Thyroid gland (tissue), 4 donors: Measurements from ENCODE around the gene PPP1R11. TPM values are rescaled to one million over a fixed set of nuclear protein-coding genes. Genes with fewer than 3 reads are reported as not detected.
"Not testable (repeated sequence)": the region's sequence is repeated elsewhere in the genome, so short reads cannot be mapped to it uniquely, and the experiment has no call there.

Experiments used
- DNase-seq, 2 donors: peaks; one replicate each; pipeline ENCODE4 v3.0.0-alpha.2; 2019
- H3K27ac ChIP-seq, 3 donors: fragments of 200-600 bp; sonication (generic); 1 replicate in 2 of 3; 2 replicates in 1 of 3; pipeline ENCODE4 v1.5.1; 2016 to 2019; ENCODE audit warnings: mild to moderate bottlenecking in 1 of 3, moderate library complexity in 1 of 3
- H3K27me3 ChIP-seq: fragments of 200-600 bp; sonication (generic); one replicate; pipeline ENCODE4 v1.5.1; 2019
- H3K36me3 ChIP-seq, 2 donors: fragments of 200-600 bp; sonication (generic); one replicate each; pipeline ENCODE4 v1.5.1; 2016 to 2019
- H3K4me1 ChIP-seq, 2 donors: fragments of 200-600 bp; sonication (generic); one replicate each; pipeline ENCODE4 v1.5.1; 2017 to 2019
- H3K4me3 ChIP-seq, 3 donors: fragments of 200-600 bp; sonication (generic); replicated peaks in 1 of 3; 1 replicate in 2 of 3; 2 replicates in 1 of 3; pipeline ENCODE4 v1.5.1; 2016; ENCODE audit warnings: mild to moderate bottlenecking in 1 of 3
- H3K9me3 ChIP-seq: fragments of 200-600 bp; sonication (generic); one replicate; pipeline ENCODE4 v1.5.1; 2017
- CTCF ChIP-seq, 6 experiments: fragments of 200-600 bp in 3 of 6; fragments of 450-650 bp in 3 of 6; sonication (generic) in 3 of 6; IDR thresholded peaks; one replicate each; pipeline ENCODE4 v1.5.1; 2016 to 2019; ENCODE audit warnings: antibody characterized with exemption in 6 of 6, mild to moderate bottlenecking in 2 of 6, inconsistent platforms in 1 of 6, moderate library complexity in 1 of 6
- POLR2A ChIP-seq, 2 donors: fragments of 450-650 bp; IDR thresholded peaks; one replicate each; pipeline ENCODE4 v1.6.1; 2017; ENCODE audit warnings: antibody characterized with exemption in 2 of 2, mild to moderate bottlenecking in 2 of 2, moderate library complexity in 1 of 2
- WGBS, 2 donors: methylation state at CpG; one replicate each; pipeline ENCODE4 v1.1.5; 2017; 5-methylcytosine and 5-hydroxymethylcytosine counted together
- intact Hi-C: fragments of 100-400 bp; cut with DNase I; formaldehyde crosslinking; loops from one replicate; pipeline ENCODE4 v1.15.1; 2023
- total RNA-seq, 4 donors: library from RNA; depleted of rRNA; stranded (reverse); fragments of >200 nt; gene quantifications; one replicate each; pipeline ENCODE4 v1.2.3, GENCODE V29; 2016

PPP1R11 gene
- total RNA-seq, 4 donors from 2014 or later: 41.3 to 64.1 (median 50.7) TPM

GRCh38 chr6:30025186-30025585 is 41.8 kb upstream of the PPP1R11 start:
- no peak for TF ChIP-seq CTCF (IDR thresholded peaks at IDR 0.05)
- TF ChIP-seq POLR2A (IDR thresholded peaks at IDR 0.05): no peak
- Histone ChIP-seq H3K9me3 (no peaks in the 10 kb centered on the region), H3K27ac (no peak overlapping the region), H3K36me3 (no peaks in the 10 kb centered on the region), H3K27me3 (no peaks in the 10 kb centered on the region), H3K4me3 (no peak overlapping the region), H3K4me1 (no peaks in the 10 kb centered on the region)
- intact Hi-C loops: no loop called here
- WGBS, 2 donors: 94 to 98% methylated on average over 1 of the region's 1 CpG
- no peak for DNase-seq

GRCh38 chr6:30029588-30029987 is 37.4 kb upstream of the PPP1R11 start:
- Histone ChIP-seq H3K27ac (no peak overlapping the region), H3K4me1 (no peaks in the 10 kb centered on the region), H3K36me3 (no peaks in the 10 kb centered on the region), H3K27me3 (no peaks in the 10 kb centered on the region), H3K9me3 (no peaks in the 10 kb centered on the region), H3K4me3 (no peak overlapping the region)
- DNase-seq: no peak
- WGBS, 2 donors: 93 to 98% methylated on average over 1 of the region's 1 CpG
- intact Hi-C loops: no loop called here
- no peak for TF ChIP-seq CTCF (IDR thresholded peaks at IDR 0.05)
- TF ChIP-seq POLR2A (IDR thresholded peaks at IDR 0.05): no peak

- DNase-seq: no peak
- no peak for TF ChIP-seq CTCF (IDR thresholded peaks at IDR 0.05)
- no peak for TF ChIP-seq POLR2A (IDR thresholded peaks at IDR 0.05)
- Histone ChIP-seq H3K4me1 (no peaks in the 10 kb centered on the region), H3K36me3 (no peaks in the 10 kb centered on the region), H3K9me3 (no peaks in the 10 kb centered on the region), H3K27ac (no peak overlapping the region), H3K4me3 (no peak overlapping the region), H3K27me3 (no peaks in the 10 kb centered on the region)
- intact Hi-C loops: no loop called here
Measured at GRCh38 chr6:30031381-30031780, 35.6 kb upstream of the PPP1R11 start.

- H3K36me3 ChIP-seq, DNase-seq, intact Hi-C loops, H3K27me3 ChIP-seq, H3K4me3 ChIP-seq, H3K4me1 ChIP-seq, H3K9me3 ChIP-seq, H3K27ac ChIP-seq: not testable (repeated sequence)
- 95% methylated on average over 5 of the region's 5 CpGs for WGBS, 2 donors
Measured at GRCh38 chr6:30033440-30033839, 33.6 kb upstream of the PPP1R11 start.

GRCh38 chr6:30035784-30036183 is 31.2 kb upstream of the PPP1R11 start:
- Histone ChIP-seq H3K4me3 (no peak overlapping the region), H3K9me3 (no peaks in the 10 kb centered on the region), H3K27ac (no peak overlapping the region), H3K36me3 (no peaks in the 10 kb centered on the region), H3K27me3 (no peaks in the 10 kb centered on the region), H3K4me1 (no peaks in the 10 kb centered on the region)
- intact Hi-C loops: no loop called here
- no peak for TF ChIP-seq CTCF (IDR thresholded peaks at IDR 0.05)
- TF ChIP-seq POLR2A (IDR thresholded peaks at IDR 0.05): no peak
- WGBS, 2 donors: 100% methylated on average over 1 of the region's 1 CpG
- DNase-seq: no peak

GRCh38 chr6:30037182-30037788 is 29.7 kb upstream of the PPP1R11 start:
- H3K9me3 ChIP-seq: no peaks in the 10 kb centered on the region
- no peak overlapping the region for H3K4me3 ChIP-seq
- no peak for DNase-seq
- no peaks in the 10 kb centered on the region for H3K4me1 ChIP-seq
- 59 to 60% methylated on average over 4 of the region's 4 CpGs for WGBS, 2 donors
- TF ChIP-seq POLR2A (IDR thresholded peaks at IDR 0.05) (no peak), CTCF (IDR thresholded peaks at IDR 0.05) (peak in 2 of 6 experiments; percentile 24 to 35)
- no peak overlapping the region for H3K27ac ChIP-seq
- intact Hi-C loops: no loop called here
- no peaks in the 10 kb centered on the region for H3K27me3 ChIP-seq
- H3K36me3 ChIP-seq: no peaks in the 10 kb centered on the region
